Measurements from ENCODE around the gene C15orf39.
"Not testable (repeated sequence)": the region's sequence is repeated elsewhere in the genome, so short reads cannot be mapped to it uniquely, and the experiment has no call there.

The C15orf39 gene

GRCh38 chr15:75233504-75234190 is 32.0 kb downstream of the C15orf39 start:
- Histone ChIP-seq H3K4me3 (ENCODE audit: low read length) (no peak overlapping the region), H3K36me3 (ENCODE audit: control insufficient read depth, insufficient read depth, low read length) (no peaks in the 10 kb centered on the region), H3K9ac (ENCODE audit: low read length) (no peak overlapping the region), H3K27ac (ENCODE audit: low read depth, low read length) (no peak overlapping the region), H3K27me3 (ENCODE audit: control insufficient read depth, insufficient read depth, low read length) (no peaks in the 10 kb centered on the region), H3K4me1 (ENCODE audit: control insufficient read depth, insufficient read depth, low read length) (no peaks in the 10 kb centered on the region)

DNA sequence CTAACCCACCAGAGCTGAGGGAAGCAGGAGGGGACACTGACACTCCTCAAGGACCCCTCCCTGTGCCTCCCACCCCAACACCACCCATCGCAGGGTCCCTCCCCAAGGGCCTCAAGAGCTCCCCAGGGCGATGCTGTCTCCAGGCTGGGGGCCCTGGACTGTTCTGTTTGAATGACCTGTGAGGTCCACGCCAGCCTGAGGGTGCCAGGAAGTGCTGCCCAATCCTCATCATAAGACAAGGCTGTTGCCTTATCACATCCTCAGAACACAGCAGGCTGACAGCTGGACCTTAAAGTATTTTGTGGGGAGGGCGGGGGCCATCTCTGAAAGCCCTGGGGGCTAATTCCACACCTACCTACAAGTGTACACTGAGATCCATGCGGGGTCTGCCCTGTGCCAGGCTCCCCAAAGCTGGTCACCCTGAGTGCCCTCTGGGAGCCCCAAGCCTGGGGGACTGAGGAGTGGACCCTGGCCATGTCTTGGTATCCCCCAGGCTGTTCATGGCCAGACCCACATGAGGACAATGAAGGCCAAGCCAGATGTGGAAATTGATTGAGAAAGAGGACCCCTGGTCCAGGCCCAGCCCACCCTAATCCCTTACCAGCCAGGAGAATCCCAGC is 32.6 kb downstream of the C15orf39 start:
- H3K4me1 ChIP-seq (ENCODE audit: control insufficient read depth, insufficient read depth, low read length): no peaks in the 10 kb centered on the region
- H3K4me3 ChIP-seq (ENCODE audit: low read length): no peak overlapping the region
- H3K9ac ChIP-seq (ENCODE audit: low read length): no peak overlapping the region
- H3K27me3 ChIP-seq (ENCODE audit: control insufficient read depth, insufficient read depth, low read length): no peaks in the 10 kb centered on the region
- no peak overlapping the region for H3K27ac ChIP-seq (ENCODE audit: low read depth, low read length)
- no peaks in the 10 kb centered on the region for H3K36me3 ChIP-seq (ENCODE audit: control insufficient read depth, insufficient read depth, low read length)

DNA sequence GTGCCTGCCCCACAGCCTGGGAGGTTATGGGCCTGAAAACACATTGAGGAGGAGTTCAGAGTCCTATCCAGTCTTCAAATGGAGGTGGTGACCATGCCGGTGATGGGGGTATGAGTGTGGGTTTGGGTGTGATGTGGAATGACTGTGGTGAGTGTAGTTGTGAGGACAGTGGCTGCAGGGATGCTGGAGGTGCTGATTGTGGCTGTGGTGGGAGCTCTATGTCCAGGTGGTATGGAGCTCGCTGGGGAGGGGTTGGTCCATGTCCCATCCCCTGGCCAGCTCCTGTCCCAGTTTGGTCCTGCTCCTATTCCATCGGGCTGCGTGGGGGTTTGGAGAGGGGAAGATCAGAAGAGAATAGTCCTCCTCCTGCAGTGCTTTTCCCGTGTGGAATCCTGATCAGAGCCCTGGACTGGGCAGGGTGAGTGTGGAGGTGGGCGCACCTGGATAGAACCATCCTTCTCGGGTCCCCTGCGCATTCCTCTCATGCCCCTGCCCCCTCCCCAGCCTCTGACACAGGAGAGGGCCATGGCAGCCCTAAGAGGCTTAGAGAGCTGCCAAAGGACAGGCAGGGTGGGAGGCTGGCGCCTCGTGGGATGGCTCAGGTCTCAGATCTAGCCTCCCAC is 33.5 kb downstream of the C15orf39 start:
- no peak overlapping the region for H3K4me3 ChIP-seq (ENCODE audit: low read length)
- no peak overlapping the region for H3K27ac ChIP-seq (ENCODE audit: low read depth, low read length)
- H3K4me1 ChIP-seq (ENCODE audit: control insufficient read depth, insufficient read depth, low read length): no peaks in the 10 kb centered on the region
- no peak overlapping the region for H3K9ac ChIP-seq (ENCODE audit: low read length)
- no peaks in the 10 kb centered on the region for H3K27me3 ChIP-seq (ENCODE audit: control insufficient read depth, insufficient read depth, low read length)
- no peaks in the 10 kb centered on the region for H3K36me3 ChIP-seq (ENCODE audit: control insufficient read depth, insufficient read depth, low read length)

DNA sequence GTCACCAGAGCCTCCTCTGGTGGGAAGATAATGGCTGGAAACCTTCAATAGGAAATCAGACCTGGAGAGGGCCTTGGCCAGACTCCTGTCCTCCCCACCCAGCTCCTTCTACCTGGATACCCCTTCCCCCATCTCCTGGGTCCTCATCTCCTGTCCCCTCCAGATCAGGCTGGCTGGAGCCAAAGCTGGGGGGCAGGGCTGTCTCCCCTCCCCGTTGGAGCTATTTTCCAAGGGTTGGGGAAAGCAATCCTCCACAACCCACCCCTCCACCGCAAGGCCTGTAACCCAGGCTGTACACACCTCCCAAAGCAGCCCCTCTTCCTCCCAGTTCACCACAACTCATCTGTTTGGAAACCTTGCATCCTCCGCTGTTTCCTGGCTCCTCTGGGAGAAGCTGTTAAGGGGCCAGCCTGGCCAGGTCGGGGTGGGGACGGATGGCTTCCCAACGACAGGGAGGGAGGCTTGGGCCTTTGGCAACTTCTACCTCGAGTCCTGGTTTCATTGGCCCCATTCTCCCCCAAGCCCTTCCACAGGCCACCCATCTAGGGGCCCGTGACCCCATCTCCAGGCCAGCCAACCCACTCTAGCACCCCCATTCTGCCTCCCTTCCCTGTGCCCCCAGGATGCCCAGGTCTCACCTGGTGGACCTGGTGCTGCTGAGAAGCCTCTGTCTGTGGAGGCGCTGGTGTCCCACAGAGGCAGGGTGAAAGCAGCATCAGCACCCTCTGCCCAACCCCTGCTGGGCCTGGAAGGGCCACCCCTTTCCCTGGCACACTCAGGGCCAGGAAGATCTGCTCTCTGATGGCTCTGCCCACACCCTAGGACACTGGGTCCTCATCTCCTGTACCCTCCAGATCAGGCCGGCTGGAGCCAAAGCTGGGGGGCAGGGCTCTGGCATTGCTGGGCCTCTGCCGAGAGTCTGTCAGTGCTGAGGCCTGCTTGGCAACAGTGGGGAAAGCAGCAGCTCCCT is 34.4 kb downstream of the C15orf39 start:
- H3K9ac ChIP-seq (ENCODE audit: low read length): no peak overlapping the region
- no peaks in the 10 kb centered on the region for H3K4me1 ChIP-seq (ENCODE audit: control insufficient read depth, insufficient read depth, low read length)
- H3K36me3 ChIP-seq (ENCODE audit: control insufficient read depth, insufficient read depth, low read length): no peaks in the 10 kb centered on the region
- H3K4me3 ChIP-seq (ENCODE audit: low read length): no peak overlapping the region
- H3K27ac ChIP-seq (ENCODE audit: low read depth, low read length): no peak overlapping the region
- H3K27me3 ChIP-seq (ENCODE audit: control insufficient read depth, insufficient read depth, low read length): no peaks in the 10 kb centered on the region

- Histone ChIP-seq H3K4me3 (ENCODE audit: low read length) (no peak overlapping the region), H3K36me3 (ENCODE audit: control insufficient read depth, insufficient read depth, low read length) (no peaks in the 10 kb centered on the region), H3K27me3 (ENCODE audit: control insufficient read depth, insufficient read depth, low read length) (no peaks in the 10 kb centered on the region)
These were observed 35.8 kb downstream of the C15orf39 start for GRCh38 chr15:75237316-75237982.

GRCh38 chr15:75238150-75238549 is 36.5 kb downstream of the C15orf39 start:
- H3K4me3 ChIP-seq (ENCODE audit: low read length): no peak overlapping the region
- H3K4me1 ChIP-seq (ENCODE audit: control insufficient read depth, insufficient read depth, low read length): no peaks in the 10 kb centered on the region
- H3K27ac ChIP-seq (ENCODE audit: low read depth, low read length): no peak overlapping the region
- H3K9ac ChIP-seq (ENCODE audit: low read length): no peak overlapping the region
- H3K36me3 ChIP-seq (ENCODE audit: control insufficient read depth, insufficient read depth, low read length): no peaks in the 10 kb centered on the region
- no peaks in the 10 kb centered on the region for H3K27me3 ChIP-seq (ENCODE audit: control insufficient read depth, insufficient read depth, low read length)

More at GRCh38 chr15:75237316-75237982, 35.8 kb downstream of the C15orf39 start:
- Histone ChIP-seq H3K27ac (ENCODE audit: low read depth, low read length) (no peak overlapping the region), H3K9ac (ENCODE audit: low read length) (no peak overlapping the region), H3K4me1 (ENCODE audit: control insufficient read depth, insufficient read depth, low read length) (no peaks in the 10 kb centered on the region)

DNA sequence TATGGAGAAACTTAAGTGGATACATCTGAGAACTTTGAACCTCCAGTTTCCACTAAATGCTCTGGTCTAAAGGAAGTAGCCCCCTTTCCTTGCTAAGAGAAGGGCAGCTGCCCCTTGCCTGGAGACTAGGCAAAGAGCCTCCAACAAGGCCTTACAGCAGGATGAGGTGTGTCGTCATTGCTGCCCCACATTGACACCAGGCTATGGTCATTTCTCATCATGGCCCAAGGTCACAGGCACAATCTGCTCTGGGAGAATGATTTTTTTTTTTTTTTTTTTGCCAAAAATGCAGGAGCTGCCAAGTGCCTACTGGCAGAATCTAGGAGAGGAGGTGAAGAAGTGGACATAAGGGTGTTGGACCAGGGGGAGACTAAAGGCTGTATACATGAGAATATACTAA is 44.1 kb downstream of the C15orf39 start:
- H3K9ac ChIP-seq (ENCODE audit: low read length); H3K4me1 ChIP-seq (ENCODE audit: control insufficient read depth, insufficient read depth, low read length); H3K36me3 ChIP-seq (ENCODE audit: control insufficient read depth, insufficient read depth, low read length); H3K4me3 ChIP-seq (ENCODE audit: low read length); H3K27me3 ChIP-seq (ENCODE audit: control insufficient read depth, insufficient read depth, low read length); H3K27ac ChIP-seq (ENCODE audit: low read depth, low read length): not testable (repeated sequence)

DNA sequence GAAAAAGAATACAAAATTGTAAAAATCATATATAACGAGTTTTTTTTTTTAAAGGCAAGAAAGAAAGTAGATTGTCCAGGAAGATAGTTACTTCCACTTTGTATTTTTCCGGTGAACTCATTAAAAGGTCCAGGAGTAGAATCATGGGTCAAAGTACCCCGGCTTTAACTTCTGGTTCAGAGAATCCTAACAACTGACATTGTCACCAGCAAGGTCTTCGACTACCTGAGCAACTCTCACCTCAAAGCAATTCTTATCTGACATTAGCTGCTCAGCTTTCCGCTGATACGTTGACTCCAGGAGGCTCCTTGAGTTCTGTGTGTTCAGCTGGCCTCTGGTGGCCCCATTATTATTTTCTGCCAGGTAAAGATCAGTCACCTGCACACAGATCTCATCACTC is 47.3 kb downstream of the C15orf39 start:
- not testable (repeated sequence) for H3K27me3 ChIP-seq (ENCODE audit: control insufficient read depth, insufficient read depth, low read length); H3K4me1 ChIP-seq (ENCODE audit: control insufficient read depth, insufficient read depth, low read length); H3K9ac ChIP-seq (ENCODE audit: low read length); H3K4me3 ChIP-seq (ENCODE audit: low read length); H3K27ac ChIP-seq (ENCODE audit: low read depth, low read length); H3K36me3 ChIP-seq (ENCODE audit: control insufficient read depth, insufficient read depth, low read length)

DNA sequence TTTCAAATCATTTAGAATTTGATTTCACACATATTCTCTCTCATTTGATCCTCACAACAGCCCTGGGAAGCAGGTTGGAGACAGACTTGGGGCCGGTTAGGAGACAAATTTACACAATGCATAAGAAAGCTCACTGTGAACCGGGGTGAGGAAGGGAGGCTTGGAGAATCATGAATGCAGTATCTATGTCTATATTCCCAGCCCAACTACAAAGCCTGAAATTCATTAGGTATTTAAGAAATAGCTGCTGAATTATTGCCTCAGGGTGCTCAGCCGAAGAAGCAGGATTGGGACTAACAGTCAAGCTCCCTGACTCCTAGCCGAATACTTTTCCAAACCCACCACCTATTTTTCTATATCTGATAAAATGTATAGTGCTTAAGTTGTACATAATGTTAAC is 48.0 kb downstream of the C15orf39 start:
- no peak overlapping the region for H3K27ac ChIP-seq (ENCODE audit: low read depth, low read length)
- H3K9ac ChIP-seq (ENCODE audit: low read length): no peak overlapping the region
- H3K4me3 ChIP-seq (ENCODE audit: low read length): no peak overlapping the region
- H3K4me1 ChIP-seq (ENCODE audit: control insufficient read depth, insufficient read depth, low read length): no peaks in the 10 kb centered on the region
- H3K36me3 ChIP-seq (ENCODE audit: control insufficient read depth, insufficient read depth, low read length): no peaks in the 10 kb centered on the region
- no peaks in the 10 kb centered on the region for H3K27me3 ChIP-seq (ENCODE audit: control insufficient read depth, insufficient read depth, low read length)

- H3K4me3 ChIP-seq (ENCODE audit: low read length); H3K27ac ChIP-seq (ENCODE audit: low read depth, low read length); H3K9ac ChIP-seq (ENCODE audit: low read length); H3K4me1 ChIP-seq (ENCODE audit: control insufficient read depth, insufficient read depth, low read length); H3K27me3 ChIP-seq (ENCODE audit: control insufficient read depth, insufficient read depth, low read length); H3K36me3 ChIP-seq (ENCODE audit: control insufficient read depth, insufficient read depth, low read length): not testable (repeated sequence)
These were observed 49.7 kb downstream of the C15orf39 start for GRCh38 chr15:75251343-75251742.

DNA sequence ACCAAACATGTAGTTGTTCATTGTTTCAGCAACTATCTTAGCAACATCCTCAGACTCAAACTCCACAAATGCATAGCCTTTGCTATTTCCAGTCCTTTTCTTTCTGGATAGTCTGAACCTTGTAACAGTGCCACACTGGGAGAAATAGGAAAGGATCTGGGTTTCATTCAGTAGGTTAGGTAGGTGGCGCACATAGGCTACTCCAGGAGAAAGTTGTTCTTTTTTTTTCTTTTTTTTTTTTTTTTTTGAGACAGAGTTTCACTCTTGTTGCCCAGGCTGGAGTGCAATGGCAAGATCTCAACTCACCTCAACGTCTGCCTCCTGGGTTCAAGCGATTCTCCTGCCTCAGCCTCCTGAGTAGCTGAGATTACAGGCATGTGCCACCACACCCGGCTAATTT is 50.6 kb downstream of the C15orf39 start:
- H3K9ac ChIP-seq (ENCODE audit: low read length); H3K4me1 ChIP-seq (ENCODE audit: control insufficient read depth, insufficient read depth, low read length); H3K4me3 ChIP-seq (ENCODE audit: low read length); H3K27ac ChIP-seq (ENCODE audit: low read depth, low read length); H3K27me3 ChIP-seq (ENCODE audit: control insufficient read depth, insufficient read depth, low read length); H3K36me3 ChIP-seq (ENCODE audit: control insufficient read depth, insufficient read depth, low read length): not testable (repeated sequence)

DNA sequence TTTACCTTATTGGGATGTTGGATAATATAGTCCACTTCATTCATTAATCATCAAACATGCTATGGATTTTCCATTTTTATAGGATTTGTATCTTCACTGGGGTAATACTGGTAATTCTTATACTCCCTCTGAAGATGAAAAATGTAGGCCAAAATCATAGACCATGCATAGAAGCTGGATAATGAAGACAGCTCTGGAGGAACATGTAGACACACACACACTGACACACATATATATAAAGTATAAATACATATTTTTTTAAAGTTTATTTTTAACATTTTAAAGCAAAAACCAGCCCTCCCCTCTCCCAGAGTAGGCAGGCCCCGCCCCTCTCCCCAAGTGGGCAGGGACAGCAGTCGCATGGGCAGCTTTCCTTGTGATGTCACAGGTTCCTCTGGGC is 56.4 kb downstream of the C15orf39 start, which contains the start of gene GOLGA6C:
TSS of gene GOLGA6C (plus strand) at position 301 of the 400 bp plus-strand sequence. CDS start 265 bp downstream, outside the sequence.
- not testable (repeated sequence) for H3K4me3 ChIP-seq (ENCODE audit: low read length); H3K4me1 ChIP-seq (ENCODE audit: control insufficient read depth, insufficient read depth, low read length); H3K36me3 ChIP-seq (ENCODE audit: control insufficient read depth, insufficient read depth, low read length); H3K9ac ChIP-seq (ENCODE audit: low read length); H3K27me3 ChIP-seq (ENCODE audit: control insufficient read depth, insufficient read depth, low read length); H3K27ac ChIP-seq (ENCODE audit: low read depth, low read length)
